ENCODE results near the gene WAC.

DNA sequence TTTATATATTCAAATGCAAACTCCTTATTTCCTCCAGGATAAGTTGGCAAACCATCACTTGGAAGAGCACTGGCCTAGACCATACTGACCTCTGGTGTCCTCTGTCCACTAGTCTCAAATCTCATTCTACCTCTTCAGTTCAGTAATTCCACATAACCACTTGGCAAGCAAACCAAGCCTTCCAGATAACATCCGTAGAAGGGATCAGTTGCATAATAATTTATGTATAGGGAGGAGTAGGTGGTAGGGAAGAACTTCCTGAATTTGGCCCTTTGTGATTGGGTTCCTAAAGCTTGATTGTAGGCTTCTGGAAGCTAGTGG, 55.0 kb downstream of the WAC start:
- TF ChIP-seq CTCF (conservative IDR thresholded peaks at IDR 0.05; ENCODE audit: low read length) = no peak
- no peak for TF ChIP-seq EZH2phosphoT487 (IDR thresholded peaks at IDR 0.05; ENCODE audit: borderline replicate concordance, low read depth, low read length)
